GM19023 (cell line): ENCODE results near the gene UXS1.

Experiments
- ATAC-seq: cut with Tn5 transposase; IDR thresholded peaks from one replicate; pipeline ENCODE4 v1.9.1; 2021; ENCODE audit warnings: mild to moderate bottlenecking, moderate library complexity; ENCODE audit not compliant: unreplicated experiment

Gene UXS1

DNA sequence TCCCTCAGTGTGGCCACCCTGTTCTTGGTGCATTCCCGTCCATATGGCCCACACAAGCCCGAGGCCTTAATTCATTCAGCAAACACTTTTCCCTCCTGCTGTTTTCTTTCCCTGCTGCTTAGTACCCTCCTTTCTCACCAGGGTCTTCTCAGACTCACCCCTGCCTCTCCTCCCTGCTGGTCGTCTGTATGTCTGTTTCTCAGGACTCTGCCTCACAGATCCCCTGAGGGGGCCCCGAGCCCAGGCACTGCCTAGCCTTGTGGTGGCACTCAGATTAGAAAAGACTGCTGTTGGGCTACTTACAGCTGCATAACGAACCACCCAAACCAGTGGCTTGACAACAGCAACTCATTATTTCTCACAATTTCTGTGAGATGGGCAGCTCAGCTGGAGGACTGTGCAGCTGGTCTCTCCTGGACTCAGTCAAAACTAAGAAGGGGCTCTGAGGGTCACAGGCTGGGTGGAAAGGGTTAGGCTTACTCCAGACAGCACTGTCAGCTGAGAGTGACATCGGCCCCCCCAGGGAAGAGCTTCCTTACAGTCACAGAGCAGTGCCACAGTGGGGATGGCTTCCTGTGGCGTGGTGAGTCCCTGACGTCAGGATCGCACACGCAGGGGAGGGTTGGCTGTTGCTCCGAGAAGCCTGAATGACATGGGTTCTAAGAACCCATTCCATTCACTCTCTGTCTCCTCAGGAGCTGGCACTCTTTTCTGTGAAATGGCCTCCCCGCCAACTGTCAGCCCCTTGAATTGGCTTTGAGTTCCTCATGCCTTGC lies 139.0 kb downstream of the UXS1 start:
- ATAC-seq, result no peak

DNA sequence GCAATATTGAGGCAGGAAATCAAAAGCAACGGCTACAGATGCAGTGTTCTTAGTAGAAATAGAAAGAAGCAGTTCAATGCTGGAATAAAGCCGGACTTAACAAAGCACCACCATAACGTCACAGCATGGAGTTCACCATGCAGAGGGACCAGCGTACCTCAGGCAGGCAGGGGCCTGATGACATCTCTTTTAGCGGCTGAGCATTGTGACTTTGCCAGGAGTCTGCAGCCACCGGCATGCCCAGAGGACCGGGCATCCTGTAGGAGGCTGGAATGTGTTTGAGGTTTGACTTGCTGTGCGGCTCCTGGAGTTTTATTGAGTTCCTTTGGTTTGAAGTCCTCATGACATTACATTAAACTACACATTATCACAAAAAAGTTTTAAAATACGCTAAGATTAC lies 139.8 kb downstream of the UXS1 start:
- ATAC-seq, result no peak

DNA sequence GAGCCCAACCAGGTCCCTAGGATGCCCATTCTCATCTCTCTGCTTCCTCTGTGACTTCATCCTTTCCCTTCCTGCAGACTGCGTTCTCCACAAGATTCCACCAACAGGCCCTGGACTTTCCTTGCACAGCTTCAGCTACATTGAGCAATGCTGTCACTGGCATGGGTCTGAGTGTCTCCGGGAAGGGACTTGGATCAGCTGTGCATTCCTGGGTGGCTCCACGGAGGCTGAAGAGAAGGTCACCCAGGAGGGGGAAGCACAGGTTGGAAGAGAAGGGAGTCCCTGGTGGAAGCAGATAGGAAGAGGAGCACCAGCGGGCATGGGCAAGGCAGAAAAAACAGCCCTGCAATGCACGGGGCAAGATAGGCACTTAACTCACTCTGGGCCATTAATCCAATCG lies 140.5 kb downstream of the UXS1 start:
- no peak for ATAC-seq

DNA sequence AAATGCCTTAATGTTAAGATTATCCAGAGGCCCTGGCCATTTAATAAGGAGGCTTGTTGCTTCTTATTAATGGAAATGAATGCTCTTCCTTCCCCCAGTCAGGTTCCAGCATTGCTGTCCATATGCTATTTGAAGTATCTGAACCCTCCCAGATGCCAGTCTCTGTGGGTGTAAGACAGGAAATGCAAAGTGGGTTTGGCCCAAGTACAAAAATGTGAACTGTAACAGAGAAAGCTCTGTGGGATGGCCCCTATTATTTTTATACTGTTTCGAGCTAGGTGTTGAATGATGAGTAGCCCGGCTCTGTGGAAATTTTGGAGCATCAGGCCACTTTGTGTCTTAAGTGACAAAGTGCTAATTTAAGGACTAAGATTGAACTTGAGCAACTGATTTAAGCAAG lies 141.0 kb downstream of the UXS1 start:
- ATAC-seq, result no peak

DNA sequence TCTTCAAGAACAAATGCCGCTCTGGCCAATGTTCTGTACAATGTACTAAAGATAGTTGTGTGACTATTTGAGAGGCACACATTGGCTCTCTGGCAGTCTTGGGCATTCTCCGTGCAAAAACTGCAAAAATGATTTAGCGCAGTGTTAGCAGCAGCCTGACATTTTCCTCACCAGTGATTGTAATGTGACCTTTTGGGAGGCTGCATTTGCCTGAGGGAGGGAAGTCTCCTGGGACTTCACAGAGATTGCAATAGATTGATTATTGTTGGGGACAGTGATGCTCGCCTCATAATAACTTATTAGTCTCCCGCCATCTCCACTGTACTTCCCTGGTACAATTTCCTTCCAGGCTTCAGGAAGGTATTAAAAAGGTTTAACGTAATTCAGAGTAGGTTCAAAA lies 149.2 kb downstream of the UXS1 start:
- ATAC-seq, result no peak

DNA sequence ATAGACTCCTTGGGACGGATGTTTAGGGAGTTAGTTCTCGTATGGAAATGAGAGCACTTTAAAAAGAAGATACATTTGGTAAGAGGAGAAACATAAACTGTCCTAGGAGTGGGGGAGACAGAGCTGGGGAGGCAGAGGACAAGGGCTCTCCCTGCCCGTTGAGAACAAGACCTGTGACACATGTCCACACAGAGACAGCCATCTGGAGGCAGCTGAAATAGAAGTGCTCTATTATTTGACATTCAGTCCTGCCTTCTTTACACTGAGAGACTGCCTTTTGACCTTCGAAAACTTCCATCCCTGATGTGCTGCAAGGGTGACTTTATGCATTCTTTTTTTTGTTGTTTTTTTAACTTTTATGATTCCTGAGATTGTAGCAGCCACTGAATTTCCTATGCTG lies 150.1 kb downstream of the UXS1 start:
- no peak for ATAC-seq
